Bronchial epithelial cell (primary cell): ENCODE data around the gene TSSK3. TPM values are rescaled to one million over a fixed set of nuclear protein-coding genes. Genes with fewer than 3 reads are reported as not detected.

ENCODE experiments used
- DNase-seq: peaks from one replicate; pipeline ENCODE4 v3.0.0-alpha.2; 2010; ENCODE audit warnings: low read depth
- FAIRE-seq: peaks from 2 replicates; lab custom pipeline; 2011; peaks lifted over from hg19 to GRCh38; lab: Jason Lieb, UNC
- H3K27me3 ChIP-seq: 2 replicates; pipeline ENCODE4 v1.5.1; 2011; ENCODE audit warnings: low read length; ENCODE audit not compliant: control insufficient read depth, insufficient read depth
- H3K36me3 ChIP-seq: 2 replicates; pipeline ENCODE4 v1.5.1; 2011; ENCODE audit warnings: low read length; ENCODE audit not compliant: control insufficient read depth, insufficient read depth
- H3K4me3 ChIP-seq: 2 replicates; pipeline ENCODE4 v1.5.1; 2011; ENCODE audit warnings: mild to moderate bottlenecking, low read depth, low read length, control low read depth
- CTCF ChIP-seq: IDR thresholded peaks from 2 replicates; pipeline ENCODE4 v1.5.1; 2011; ENCODE audit warnings: mild to moderate bottlenecking, moderate library complexity, low read length, control low read depth, inconsistent platforms; ENCODE audit not compliant: insufficient read depth, severe bottlenecking
- total RNA-seq: library from RNA; depleted of rRNA; stranded (reverse); fragments of >200 nt; gene quantifications from 2 replicates; pipeline ENCODE4 v1.2.1, GENCODE V29; 2014

TSSK3 gene, protein sequence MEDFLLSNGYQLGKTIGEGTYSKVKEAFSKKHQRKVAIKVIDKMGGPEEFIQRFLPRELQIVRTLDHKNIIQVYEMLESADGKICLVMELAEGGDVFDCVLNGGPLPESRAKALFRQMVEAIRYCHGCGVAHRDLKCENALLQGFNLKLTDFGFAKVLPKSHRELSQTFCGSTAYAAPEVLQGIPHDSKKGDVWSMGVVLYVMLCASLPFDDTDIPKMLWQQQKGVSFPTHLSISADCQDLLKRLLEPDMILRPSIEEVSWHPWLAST
- 0.26 and 0.64 TPM in 2 replicates for total RNA-seq

DNA sequence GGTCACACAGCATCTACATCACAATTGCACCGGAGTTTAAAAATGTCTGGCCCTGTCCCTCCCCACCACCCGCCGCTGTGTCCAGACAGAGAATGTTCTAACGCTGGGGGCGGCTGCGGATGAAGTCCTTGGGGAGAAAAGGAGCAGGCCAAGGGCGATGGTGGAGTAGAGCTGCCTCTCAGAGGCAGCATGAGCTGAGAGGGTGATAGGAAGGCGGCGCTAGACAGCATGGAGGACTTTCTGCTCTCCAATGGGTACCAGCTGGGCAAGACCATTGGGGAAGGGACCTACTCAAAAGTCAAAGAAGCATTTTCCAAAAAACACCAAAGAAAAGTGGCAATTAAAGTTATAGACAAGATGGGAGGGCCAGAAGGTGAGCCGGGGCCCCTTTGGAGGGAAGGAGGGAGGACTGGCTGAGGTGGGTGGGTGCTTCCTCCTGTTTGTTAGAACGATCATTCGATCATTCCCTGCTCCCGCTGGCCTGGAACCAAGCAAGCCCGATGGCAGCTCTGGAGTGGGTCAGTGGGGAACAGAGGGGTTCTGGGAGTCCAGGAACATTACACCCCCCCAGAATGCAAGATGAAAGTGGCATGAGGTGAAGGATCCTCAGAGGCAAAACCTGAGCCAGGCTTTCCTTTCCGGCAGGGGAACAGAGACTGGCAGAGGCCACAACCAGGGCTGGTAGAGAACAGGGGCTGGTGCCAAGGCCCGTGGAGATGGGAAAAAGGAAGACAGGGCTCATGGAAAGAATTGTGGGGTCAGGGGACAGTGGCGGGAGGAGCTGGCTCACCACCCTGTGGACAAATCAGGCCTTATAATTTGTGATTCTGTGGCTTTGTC, at the start of gene TSSK3, which contains the start of gene FAM229A:
Gene TSSK3, plus strand, starts transcription at position 66 of the 840 bp plus-strand sequence. Its CDS starts 163 bp downstream, at position 229.
Gene FAM229A, minus strand, starts transcription at position 12 of the 840 bp plus-strand sequence. CDS start 394 bp downstream, outside the sequence.
- no peak for TF ChIP-seq CTCF
- H3K27me3 ChIP-seq = no peaks in the 10 kb centered on the region
- FAIRE-seq = no peak

GRCh38 chr1:32316903-32317277, 45.4 kb upstream of the TSSK3 start:
- H3K36me3 ChIP-seq = peaks cover 4% of the 10 kb centered on the region
- TF ChIP-seq CTCF = no peak
- no peaks in the 10 kb centered on the region for H3K27me3 ChIP-seq
- DNase-seq = no peak
- no peak for FAIRE-seq
- no peak overlapping the region for H3K4me3 ChIP-seq

More for the DNA sequence above, at the start of gene TSSK3, which contains the start of gene FAM229A:
- DNase-seq = no peak
- Histone ChIP-seq H3K36me3 (peaks cover 6% of the 10 kb centered on the region), H3K4me3 (peak within 1 kb of the TSS; percentile 40)

DNA sequence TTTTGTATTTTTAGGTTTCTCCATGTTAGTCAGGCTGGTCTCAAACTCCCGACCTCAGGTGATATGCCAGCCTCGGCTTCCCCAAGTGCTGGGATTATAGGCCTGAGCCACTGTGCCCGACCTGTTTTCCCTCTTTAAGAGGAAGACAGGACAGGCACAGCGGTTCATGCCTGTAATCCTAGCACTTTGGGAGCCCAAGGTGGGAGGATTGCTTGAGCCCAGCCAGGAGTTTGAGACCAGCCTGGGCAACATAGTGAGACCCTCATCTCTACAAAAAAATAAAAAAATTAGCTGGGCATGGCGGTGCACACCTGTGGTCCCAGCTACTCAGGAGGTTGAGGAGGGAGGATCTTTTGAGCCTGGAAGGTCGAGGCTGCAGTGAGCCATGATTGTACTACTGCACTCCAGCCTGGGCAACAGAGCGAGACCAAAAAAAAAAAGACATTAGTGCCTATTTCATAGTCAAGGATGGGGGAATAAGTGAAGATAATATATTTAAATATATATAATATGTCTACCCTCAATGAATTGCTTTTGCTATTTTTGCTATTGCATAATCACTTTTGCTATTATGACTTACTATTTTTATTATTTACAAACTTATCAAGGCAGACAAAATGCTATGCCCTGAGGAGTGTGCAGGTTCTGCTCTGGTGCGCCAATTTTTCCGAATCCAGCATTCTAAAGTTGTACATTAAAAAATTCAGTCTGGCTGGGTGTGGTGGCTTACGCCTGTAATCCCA, 44.0 kb upstream of the TSSK3 start:
- no peak for TF ChIP-seq CTCF
- DNase-seq (no peak), FAIRE-seq (no peak)
- no peaks in the 10 kb centered on the region for H3K27me3 ChIP-seq
- peaks cover 4% of the 10 kb centered on the region for H3K36me3 ChIP-seq
- no peak overlapping the region for H3K4me3 ChIP-seq

DNA sequence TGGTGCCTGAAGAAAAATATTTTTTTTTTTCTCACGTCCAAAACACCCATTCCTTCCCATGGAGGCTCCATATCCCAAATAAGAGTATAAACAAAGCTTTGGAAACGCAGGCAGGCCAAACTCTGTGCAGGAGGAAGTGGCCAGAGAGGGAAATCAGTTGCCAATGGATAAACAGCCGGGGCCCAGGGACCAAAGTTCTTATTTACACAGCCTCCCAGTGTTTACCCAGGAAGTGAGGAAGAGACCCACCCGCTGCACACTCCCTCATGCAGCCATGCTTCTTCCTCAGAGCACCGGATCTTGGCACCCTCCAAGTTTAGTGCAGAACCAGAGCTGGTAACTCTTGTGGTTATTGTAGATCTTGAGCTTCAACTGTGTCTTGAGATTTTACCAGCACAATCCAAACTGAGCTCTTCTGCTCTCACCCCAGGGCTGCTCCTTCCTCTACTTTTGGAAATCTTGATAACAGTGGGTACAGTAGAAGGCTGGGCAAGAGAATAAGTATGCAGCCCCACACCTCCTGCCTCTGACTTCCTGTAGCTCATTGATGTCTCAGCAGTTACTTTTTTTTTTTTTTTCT, 40.5 kb upstream of the TSSK3 start:
- Histone ChIP-seq H3K27me3 (no peaks in the 10 kb centered on the region), H3K36me3 (peaks cover 3% of the 10 kb centered on the region), H3K4me3 (no peak overlapping the region)
- TF ChIP-seq CTCF = no peak
- FAIRE-seq (no peak), DNase-seq (peak; percentile 25)

GRCh38 chr1:32327204-32327603, 35.1 kb upstream of the TSSK3 start:
- DNase-seq (no peak), FAIRE-seq (no peak)
- Histone ChIP-seq H3K4me3 (no peak overlapping the region), H3K36me3 (peaks cover 14% of the 10 kb centered on the region), H3K27me3 (no peaks in the 10 kb centered on the region)
- no peak for TF ChIP-seq CTCF
